LNCAP (cell line): ENCODE results near the gene CDC14A.

Source experiments
- CTCF ChIP-seq: fragments of 450-650 bp; IDR thresholded peaks from 2 replicates; pipeline ENCODE4 v1.5.1; 2017; ENCODE audit warnings: mild to moderate bottlenecking

The CDC14A gene

GRCh38 chr1:100502052-100502792 is 149.9 kb downstream of the CDC14A start:
- TF ChIP-seq CTCF, result no peak

GRCh38 chr1:100506217-100506616 is 153.9 kb downstream of the CDC14A start:
- TF ChIP-seq CTCF, result no peak

GRCh38 chr1:100510451-100510850 is 158.1 kb downstream of the CDC14A start:
- TF ChIP-seq CTCF, result no peak

- no peak for TF ChIP-seq CTCF
These were observed 158.8 kb downstream of the CDC14A start for GRCh38 chr1:100511058-100511457.

- TF ChIP-seq CTCF, result no peak
These were observed 159.5 kb downstream of the CDC14A start for GRCh38 chr1:100511773-100512172.

- no peak for TF ChIP-seq CTCF
These were observed 160.6 kb downstream of the CDC14A start for GRCh38 chr1:100512803-100513352.

GRCh38 chr1:100516857-100517256 is 164.6 kb downstream of the CDC14A start:
- TF ChIP-seq CTCF, result no peak
